HG03095 (cell line): ENCODE measurements around the gene ATP7A.
A peak's percentile ranks its signal among the peaks of the same experiment; 100 is the strongest.
"Not testable (repeated sequence)": the region's sequence is repeated elsewhere in the genome, so short reads cannot be mapped to it uniquely, and the experiment has no call there.

Experiments
- ATAC-seq: cut with Tn5 transposase; IDR thresholded peaks from one replicate; pipeline ENCODE4 v1.9.1; 2021; ENCODE audit warnings: moderate library complexity; ENCODE audit not compliant: unreplicated experiment

The ATP7A gene

GRCh38 chrX:77910108-77910840 is at the start of gene ATP7A:
ATP7A (plus strand) TSS chrX:77910693; CDS start chrX:77971642, 60,949 bp downstream.
- peak; percentile 88 for ATAC-seq

GRCh38 chrX:77875372-77875771 is 35.1 kb upstream of the ATP7A start:
- no peak for ATAC-seq

- not testable (repeated sequence) for ATAC-seq
Observed at GRCh38 chrX:77881418-77881817, 29.1 kb upstream of the ATP7A start.

GRCh38 chrX:77892887-77893286 is 17.6 kb upstream of the ATP7A start:
- ATAC-seq: no peak

GRCh38 chrX:77893713-77894112 is 16.8 kb upstream of the ATP7A start:
- ATAC-seq: no peak

- peak; percentile 90 for ATAC-seq
Observed at GRCh38 chrX:77894921-77895886, 15.3 kb upstream of the ATP7A start, which contains the start of gene MAGT1. MAGT1 (minus strand) TSS chrX:77895435; CDS start chrX:77895410, 25 bp downstream.

- peak; percentile 50 for ATAC-seq
Observed at GRCh38 chrX:77899081-77899828, 11.2 kb upstream of the ATP7A start, which contains the start of gene COX7B. COX7B (plus strand) TSS chrX:77899468; CDS start chrX:77899554, 86 bp downstream.

- no peak for ATAC-seq
Observed at GRCh38 chrX:77900688-77901087, 9.8 kb upstream of the ATP7A start.

GRCh38 chrX:77901506-77901905 is 9.0 kb upstream of the ATP7A start:
- ATAC-seq: no peak

GRCh38 chrX:77917294-77917933 is 6.9 kb downstream of the ATP7A start:
- no peak for ATAC-seq

- ATAC-seq: no peak
Observed at GRCh38 chrX:77918568-77918967, 8.1 kb downstream of the ATP7A start.

- ATAC-seq: not testable (repeated sequence)
Observed at GRCh38 chrX:77919370-77919769, 8.9 kb downstream of the ATP7A start.

GRCh38 chrX:77922787-77923186 is 12.3 kb downstream of the ATP7A start:
- no peak for ATAC-seq

- ATAC-seq: no peak
Observed at GRCh38 chrX:77924320-77924859, 13.9 kb downstream of the ATP7A start.

- peak; percentile 50 for ATAC-seq
Observed at GRCh38 chrX:77925764-77926163, 15.3 kb downstream of the ATP7A start.

- ATAC-seq: no peak
Observed at GRCh38 chrX:77930581-77930980, 20.1 kb downstream of the ATP7A start.

GRCh38 chrX:77935886-77936285 is 25.4 kb downstream of the ATP7A start:
- ATAC-seq: no peak

- ATAC-seq: no peak
Observed at GRCh38 chrX:77936299-77936698, 25.8 kb downstream of the ATP7A start.

- ATAC-seq: no peak
Observed at GRCh38 chrX:77937291-77937690, 26.8 kb downstream of the ATP7A start.

- no peak for ATAC-seq
Observed at GRCh38 chrX:77938083-77938680, 27.7 kb downstream of the ATP7A start.
